Tibial nerve (tissue), 4 donors: ENCODE data around the gene MACF1. TPM values are rescaled to one million over a fixed set of nuclear protein-coding genes. Genes with fewer than 3 reads are reported as not detected.
"Not testable (repeated sequence)": the region's sequence is repeated elsewhere in the genome, so short reads cannot be mapped to it uniquely, and the experiment has no call there.

Source experiments
- DNase-seq, 2 donors: peaks; one replicate each; pipeline ENCODE4 v3.0.0-alpha.2; 2019; ENCODE audit warnings: low spot score in 2 of 2
- H3K27ac ChIP-seq, 4 donors: fragments of 200-600 bp; sonication (generic) in 3 of 4; one replicate each; pipeline ENCODE4 v1.5.1; 2017 to 2019; ENCODE audit warnings: mild to moderate bottlenecking in 1 of 4
- H3K27me3 ChIP-seq, 2 donors: fragments of 200-600 bp; sonication (generic) in 1 of 2; one replicate each; pipeline versions ENCODE4 v1.5.1 to v1.6.0; 2017 to 2019
- H3K36me3 ChIP-seq, 3 donors: fragments of 200-600 bp; sonication (generic); one replicate each; pipeline ENCODE4 v1.5.1; 2018 to 2019
- H3K4me1 ChIP-seq, 4 donors: fragments of 200-600 bp; sonication (generic) in 3 of 4; one replicate each; pipeline ENCODE4 v1.5.1; 2017 to 2019
- H3K4me3 ChIP-seq, 4 donors: fragments of 200-600 bp; sonication (generic) in 3 of 4; one replicate each; pipeline ENCODE4 v1.5.1; 2017 to 2019; ENCODE audit warnings: mild to moderate bottlenecking in 1 of 4, moderate library complexity in 1 of 4
- H3K9me3 ChIP-seq, 4 donors: fragments of 200-600 bp; sonication (generic) in 3 of 4; one replicate each; pipeline ENCODE4 v1.5.1; 2017 to 2019
- CTCF ChIP-seq, 5 experiments: fragments of 200-600 bp in 3 of 5; fragments of 450-650 bp in 2 of 5; sonication (generic) in 3 of 5; IDR thresholded peaks; one replicate each; pipeline ENCODE4 v1.5.1; 2016 to 2019; ENCODE audit warnings: antibody characterized with exemption in 5 of 5, mild to moderate bottlenecking in 3 of 5, moderate library complexity in 2 of 5
- EP300 ChIP-seq, 2 donors: sonication (generic); formaldehyde crosslinking; IDR thresholded peaks; one replicate each; pipeline ENCODE4 v1.6.1; 2017; ENCODE audit warnings: antibody characterized with exemption in 2 of 2, mild to moderate bottlenecking in 1 of 2
- POLR2A ChIP-seq, 2 donors: fragments of 450-650 bp; IDR thresholded peaks; one replicate each; pipeline ENCODE4 v1.6.1; 2017; ENCODE audit warnings: antibody characterized with exemption in 2 of 2, mild to moderate bottlenecking in 2 of 2, moderate library complexity in 2 of 2
- WGBS, 2 donors: methylation state at CpG; one replicate each; pipeline ENCODE4 v1.1.5; 2018; 5-methylcytosine and 5-hydroxymethylcytosine counted together
- total RNA-seq, 4 donors: library from RNA; depleted of rRNA; stranded (reverse); fragments of >200 nt; gene quantifications; one replicate each; pipeline ENCODE4 v1.1.0, GENCODE V29; 2016

Gene MACF1
- total RNA-seq, 4 donors from 2014 or later: 214 to 296 (median 244) TPM

GRCh38 chr1:39199593-39199992, 4.9 kb upstream of the MACF1 start:
- TF ChIP-seq EP300 (IDR thresholded peaks at IDR 0.05): no peak
- Histone ChIP-seq H3K27me3 (no peaks in the 10 kb centered on the region), H3K27ac (no peak overlapping the region), H3K4me3 (no peak overlapping the region), H3K4me1 (peaks cover 0 to 32% (median 19%) of the 10 kb centered on the region in 4 donors), H3K36me3 (no peaks in the 10 kb centered on the region), H3K9me3 (no peaks in the 10 kb centered on the region)
- no peak for DNase-seq
- 68 to 79% methylated on average over 1 of the region's 1 CpG for WGBS, 2 donors

- H3K27ac ChIP-seq: peak overlapping the region; percentile 49 to 90 (median 84)
- H3K4me1 ChIP-seq: peaks cover 0 to 31% (median 12%) of the 10 kb centered on the region in 4 donors
- 57 to 68% methylated on average over 4 of the region's 4 CpGs for WGBS, 2 donors
- DNase-seq: peak in 1 of 2 donors; percentile 41
- no peaks in the 10 kb centered on the region for H3K27me3 ChIP-seq
- H3K9me3 ChIP-seq: no peaks in the 10 kb centered on the region
- H3K36me3 ChIP-seq: no peaks in the 10 kb centered on the region
- H3K4me3 ChIP-seq: peak overlapping the region in 3 of 4 donors; percentile 9 to 45 (median 35)
- TF ChIP-seq POLR2A (IDR thresholded peaks at IDR 0.05) (no peak), CTCF (IDR thresholded peaks at IDR 0.05) (no peak), EP300 (IDR thresholded peaks at IDR 0.05) (no peak)
Measured at GRCh38 chr1:39205102-39205780, 746 bp downstream of the MACF1 start.

- Histone ChIP-seq H3K4me1 (peaks cover 0 to 31% (median 12%) of the 10 kb centered on the region in 4 donors), H3K9me3 (no peaks in the 10 kb centered on the region), H3K36me3 (no peaks in the 10 kb centered on the region), H3K4me3 (peak overlapping the region in 3 of 4 donors; percentile 9 to 45 (median 35)), H3K27ac (peak overlapping the region; percentile 49 to 90 (median 84)), H3K27me3 (no peaks in the 10 kb centered on the region)
- DNase-seq: no peak
- WGBS, 2 donors: 43 to 46% methylated on average over 3 of the region's 3 CpGs
- TF ChIP-seq CTCF (IDR thresholded peaks at IDR 0.05): no peak
Measured at GRCh38 chr1:39205781-39206464, 1.4 kb downstream of the MACF1 start.

GRCh38 chr1:39208360-39208759, 3.9 kb downstream of the MACF1 start:
- H3K36me3 ChIP-seq, H3K4me3 ChIP-seq, H3K27ac ChIP-seq, DNase-seq, H3K27me3 ChIP-seq, H3K9me3 ChIP-seq: not testable (repeated sequence)
- H3K4me1 ChIP-seq: peaks cover 0 to 36% (median 13%) of the 10 kb centered on the region in 4 donors
- 93 to 99% methylated on average over 12 of the region's 12 CpGs for WGBS, 2 donors

- WGBS, 2 donors: 95 to 99% methylated on average over 3 of the region's 3 CpGs
- Histone ChIP-seq H3K9me3 (no peaks in the 10 kb centered on the region), H3K36me3 (no peaks in the 10 kb centered on the region), H3K4me1 (peaks cover 2 to 40% (median 21%) of the 10 kb centered on the region in 4 donors), H3K27ac (no peak overlapping the region), H3K27me3 (no peaks in the 10 kb centered on the region), H3K4me3 (no peak overlapping the region)
- no peak for TF ChIP-seq EP300 (IDR thresholded peaks at IDR 0.05)
- no peak for TF ChIP-seq POLR2A (IDR thresholded peaks at IDR 0.05)
- no peak for TF ChIP-seq CTCF (IDR thresholded peaks at IDR 0.05)
- DNase-seq: no peak
Measured at GRCh38 chr1:39210649-39211048, 6.2 kb downstream of the MACF1 start.

GRCh38 chr1:39212499-39212898, 8.0 kb downstream of the MACF1 start:
- Histone ChIP-seq H3K27ac (no peak overlapping the region), H3K27me3 (no peaks in the 10 kb centered on the region), H3K4me3 (no peak overlapping the region), H3K36me3 (no peaks in the 10 kb centered on the region), H3K9me3 (no peaks in the 10 kb centered on the region), H3K4me1 (peaks cover 2 to 41% (median 23%) of the 10 kb centered on the region in 4 donors)
- WGBS, 2 donors: 92 to 93% methylated on average over 8 of the region's 8 CpGs
- TF ChIP-seq CTCF (IDR thresholded peaks at IDR 0.05): no peak
- no peak for TF ChIP-seq EP300 (IDR thresholded peaks at IDR 0.05)
- TF ChIP-seq POLR2A (IDR thresholded peaks at IDR 0.05): no peak
- no peak for DNase-seq
